Measurements from ENCODE around the gene DSG4.

The DSG4 gene

DNA sequence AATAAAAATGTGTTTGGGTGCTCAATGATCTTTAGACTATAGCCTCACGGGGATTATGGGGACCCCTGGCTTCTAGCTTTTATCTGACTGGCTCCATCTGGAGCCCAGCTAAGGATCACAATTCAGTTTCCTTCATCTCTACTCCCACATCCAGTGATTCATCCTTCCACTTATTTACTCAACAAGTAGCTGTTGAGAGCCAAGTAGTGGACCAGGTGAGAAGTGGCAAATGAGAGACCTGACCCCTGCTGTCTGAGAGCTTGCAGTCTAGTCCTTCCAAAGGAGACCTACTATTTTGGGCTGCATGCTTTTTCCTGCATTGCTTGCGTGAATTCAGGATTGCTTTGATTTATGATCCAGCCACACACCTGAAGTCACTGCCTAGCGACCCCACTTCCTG, 60.2 kb downstream of the DSG4 start:
- no peak for DNase-seq (ENCODE audit: low read depth, low spot score)
- TF ChIP-seq CTCF (IDR thresholded peaks at IDR 0.05; ENCODE audit: insufficient read depth, low read length, missing control alignments) = no peak
- CTCF ChIA-PET = no interaction called here
- no peak overlapping the region for H3K4me3 ChIP-seq (ENCODE audit: low read depth, low read length)
- POLR2A ChIA-PET = no interaction called here

DNA sequence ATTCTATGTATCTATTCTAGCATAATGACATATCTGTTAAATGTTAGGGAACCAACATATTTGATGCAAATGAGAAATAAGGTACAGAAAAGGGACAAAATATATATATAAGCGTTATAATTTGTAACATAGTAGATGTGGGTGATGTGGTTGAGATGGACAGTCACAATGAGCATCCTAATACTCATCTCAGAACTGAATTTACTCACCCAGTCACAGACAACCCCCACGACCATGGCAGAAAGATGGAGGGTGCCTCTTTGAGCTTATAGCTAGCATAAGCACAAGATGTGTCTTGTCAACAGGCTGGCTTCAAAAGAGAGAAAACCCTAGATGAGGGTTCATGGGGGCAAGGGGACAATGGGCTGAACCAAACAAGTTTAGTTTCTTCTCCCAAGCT, 61.8 kb downstream of the DSG4 start:
- CTCF ChIA-PET = no interaction called here
- POLR2A ChIA-PET = no interaction called here
- DNase-seq (ENCODE audit: low read depth, low spot score) = no peak
- no peak overlapping the region for H3K4me3 ChIP-seq (ENCODE audit: low read depth, low read length)
- TF ChIP-seq CTCF (IDR thresholded peaks at IDR 0.05; ENCODE audit: insufficient read depth, low read length, missing control alignments) = no peak

DNA sequence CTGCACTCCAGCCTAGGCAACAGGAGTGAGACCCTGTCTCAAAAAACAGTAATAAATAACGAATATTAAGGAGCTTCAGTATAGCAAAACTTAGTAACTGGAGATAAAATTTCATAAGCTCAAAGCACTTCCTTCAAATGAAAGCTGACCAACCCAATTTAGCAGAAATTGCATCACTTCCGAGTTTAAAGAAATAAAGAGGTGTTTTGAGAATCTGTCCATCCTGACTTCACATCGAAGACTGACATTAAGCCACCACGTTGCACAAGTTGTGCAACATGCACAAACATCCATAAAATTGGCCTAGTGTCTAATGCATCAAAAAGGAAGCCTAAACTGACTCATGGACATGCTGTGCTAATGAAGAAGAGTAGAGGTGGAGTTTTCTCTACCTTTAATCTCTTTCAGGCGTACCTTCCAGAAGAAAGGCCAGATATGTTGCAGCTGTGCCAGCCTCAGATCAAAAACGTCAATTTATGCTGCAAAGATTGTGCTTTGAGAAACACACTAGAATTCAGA, 63.3 kb downstream of the DSG4 start:
- no peak for DNase-seq (ENCODE audit: low read depth, low spot score)
- TF ChIP-seq CTCF (IDR thresholded peaks at IDR 0.05; ENCODE audit: insufficient read depth, low read length, missing control alignments) = no peak
- CTCF ChIA-PET = no interaction called here
- H3K4me3 ChIP-seq (ENCODE audit: low read depth, low read length) = no peak overlapping the region
- POLR2A ChIA-PET = no interaction called here

DNA sequence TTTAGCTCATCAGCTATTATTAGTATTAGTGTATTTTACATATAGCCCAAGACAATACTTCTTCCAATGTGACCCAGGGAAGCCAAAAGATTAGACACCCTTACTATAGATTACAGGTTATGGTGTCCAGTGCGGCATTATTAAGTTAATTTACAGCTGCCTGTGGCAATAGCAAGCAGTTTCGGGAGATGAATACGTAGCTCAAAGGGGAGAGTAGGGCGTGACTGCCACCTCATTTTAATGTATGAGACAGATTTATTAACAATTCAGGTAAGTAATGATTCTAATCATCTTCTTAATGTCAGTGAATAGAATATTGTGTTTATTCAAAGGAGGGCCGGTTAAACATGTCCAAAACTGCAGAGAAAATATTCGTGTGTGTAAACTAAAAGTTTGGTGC, 64.2 kb downstream of the DSG4 start:
- CTCF ChIA-PET = no interaction called here

GRCh38 chr18:31441493-31441892, 64.9 kb downstream of the DSG4 start:
- no peak for TF ChIP-seq CTCF (IDR thresholded peaks at IDR 0.05; ENCODE audit: insufficient read depth, low read length, missing control alignments)
- H3K4me3 ChIP-seq (ENCODE audit: low read depth, low read length) = no peak overlapping the region
- DNase-seq (ENCODE audit: low read depth, low spot score) = no peak
- CTCF ChIA-PET = no interaction called here
- POLR2A ChIA-PET = no interaction called here

More for the DNA sequence above, 64.2 kb downstream of the DSG4 start:
- no peak for DNase-seq (ENCODE audit: low read depth, low spot score)
- no peak for TF ChIP-seq CTCF (IDR thresholded peaks at IDR 0.05; ENCODE audit: insufficient read depth, low read length, missing control alignments)
- no peak overlapping the region for H3K4me3 ChIP-seq (ENCODE audit: low read depth, low read length)
- POLR2A ChIA-PET = no interaction called here

DNA sequence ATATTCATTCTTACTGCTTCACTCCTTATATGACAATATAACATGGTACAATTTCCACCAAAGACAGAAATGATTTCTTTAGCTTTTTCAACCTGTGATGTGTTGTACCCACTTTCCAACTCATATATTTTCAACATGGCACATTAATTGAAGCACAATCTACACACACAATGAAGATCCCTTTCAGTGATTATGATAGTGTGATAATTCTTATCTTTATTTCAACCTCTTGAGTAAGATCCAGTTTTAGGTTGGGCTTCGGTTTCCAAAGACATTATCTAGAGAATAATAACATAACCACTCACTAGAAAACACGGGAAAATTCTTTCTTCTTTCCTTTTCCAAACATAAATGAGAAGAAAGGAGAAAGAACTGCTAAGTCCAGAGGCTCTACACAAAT, 67.6 kb downstream of the DSG4 start:
- H3K4me3 ChIP-seq (ENCODE audit: low read depth, low read length) = no peak overlapping the region
- ChIA-PET CTCF (no interaction called here), POLR2A (no interaction called here)
- TF ChIP-seq CTCF (IDR thresholded peaks at IDR 0.05; ENCODE audit: insufficient read depth, low read length, missing control alignments) = no peak
- no peak for DNase-seq (ENCODE audit: low read depth, low spot score)
